GM06990 (cell line): ENCODE results near the gene YARS2.

Experiments used
- DNase-seq: peaks from one replicate; pipeline ENCODE4 v3.0.0-alpha.2; 2011; ENCODE audit not compliant: insufficient read length; ENCODE audit errors: extremely low read depth
- H3K27me3 ChIP-seq: replicated peaks from 2 replicates; pipeline ENCODE4 v1.6.0; 2011; ENCODE audit warnings: low read length; ENCODE audit not compliant: control insufficient read depth, insufficient read depth
- H3K36me3 ChIP-seq: 2 replicates; pipeline ENCODE4 v1.5.1; 2011; ENCODE audit warnings: low read length; ENCODE audit not compliant: control insufficient read depth, insufficient read depth
- H3K4me3 ChIP-seq: replicated peaks from 2 replicates; pipeline ENCODE4 v1.5.1; 2011; ENCODE audit warnings: low read depth, mild to moderate bottlenecking, control low read depth, low read length
- CTCF ChIP-seq: IDR thresholded peaks from 2 replicates; pipeline ENCODE4 v1.5.1; 2011; ENCODE audit warnings: low read length, control low read depth, mild to moderate bottlenecking, inconsistent platforms; ENCODE audit not compliant: insufficient read depth, poor library complexity, severe bottlenecking

The YARS2 gene

GRCh38 chr12:32761716-32762115 is 6.0 kb upstream of the YARS2 start:
- no peaks in the 10 kb centered on the region for H3K36me3 ChIP-seq
- DNase-seq: no peak
- H3K27me3 ChIP-seq: no peaks in the 10 kb centered on the region
- H3K4me3 ChIP-seq: no peak overlapping the region
- no peak for TF ChIP-seq CTCF

GRCh38 chr12:32757157-32757556 is 1.5 kb upstream of the YARS2 start:
- TF ChIP-seq CTCF: no peak
- H3K36me3 ChIP-seq: no peaks in the 10 kb centered on the region
- no peak for DNase-seq
- H3K27me3 ChIP-seq: no peaks in the 10 kb centered on the region
- H3K4me3 ChIP-seq: no peak overlapping the region

GRCh38 chr12:32756476-32757066 is 874 bp upstream of the YARS2 start:
- no peak for DNase-seq
- Histone ChIP-seq H3K27me3 (no peaks in the 10 kb centered on the region), H3K36me3 (peaks cover 2% of the 10 kb centered on the region), H3K4me3 (no peak overlapping the region)
- no peak for TF ChIP-seq CTCF

- Histone ChIP-seq H3K27me3 (no peaks in the 10 kb centered on the region), H3K36me3 (peaks cover 3% of the 10 kb centered on the region), H3K4me3 (peak overlapping the region; percentile 100)
- TF ChIP-seq CTCF: peak; percentile 95
- DNase-seq: peak; percentile 88
Observed at GRCh38 chr12:32755051-32755653, 545 bp downstream of the YARS2 start.

- peaks cover 5% of the 10 kb centered on the region for H3K36me3 ChIP-seq
- no peaks in the 10 kb centered on the region for H3K27me3 ChIP-seq
- peak overlapping the region; percentile 100 for H3K4me3 ChIP-seq
- DNase-seq: no peak
- TF ChIP-seq CTCF: no peak
Observed at GRCh38 chr12:32754111-32754510, 1.6 kb downstream of the YARS2 start.
